Effector memory CD8-positive, alpha-beta T cell (primary cell): Measurements from ENCODE around the gene NMU.
"Not testable (repeated sequence)": the region's sequence is repeated elsewhere in the genome, so short reads cannot be mapped to it uniquely, and the experiment has no call there.

ENCODE experiments used
- ATAC-seq: fragments of 150-1000 bp; cut with Tn5 transposase; replicated peaks from 2 replicates; pipeline ENCODE4 v1.10.0; 2021; ENCODE audit warnings: mild to moderate bottlenecking, moderate library complexity
- DNase-seq, 3 experiments: peaks; one replicate each; pipeline ENCODE4 v3.0.0; 2021
- H3K27ac Mint-ChIP-seq, 2 donors: one replicate each; pipeline ENCODE4 v1.8.0; 2022; ENCODE audit warnings: mild to moderate bottlenecking in 2 of 2, mixed read lengths in 2 of 2, moderate library complexity in 2 of 2
- H3K27me3 Mint-ChIP-seq, 2 donors: one replicate each; pipeline ENCODE4 v1.8.0; 2022; ENCODE audit warnings: mixed read lengths in 2 of 2
- H3K36me3 Mint-ChIP-seq: one replicate; pipeline ENCODE4 v1.8.0; 2022; ENCODE audit warnings: mild to moderate bottlenecking, moderate library complexity, mixed read lengths; ENCODE audit not compliant: insufficient read depth
- H3K4me1 Mint-ChIP-seq, 2 donors: one replicate each; pipeline ENCODE4 v1.8.0; 2022; ENCODE audit warnings: low read depth in 2 of 2, mixed read lengths in 2 of 2
- H3K4me3 Mint-ChIP-seq, 2 donors: one replicate each; pipeline ENCODE4 v1.8.0; 2022; ENCODE audit warnings: mild to moderate bottlenecking in 2 of 2, mixed read lengths in 2 of 2, moderate library complexity in 2 of 2
- H3K9me3 Mint-ChIP-seq, 2 donors: one replicate each; pipeline ENCODE4 v1.8.0; 2022; ENCODE audit warnings: mixed read lengths in 2 of 2

The NMU gene

GRCh38 chr4:55571806-55572205 lies 64.3 kb downstream of the NMU start:
- Mint-ChIP-seq H3K27me3 (peaks cover 0 to 6% of the 10 kb centered on the region in 2 donors), H3K4me3 (no peak overlapping the region), H3K9me3 (peaks cover 0 to 4% of the 10 kb centered on the region in 2 donors), H3K27ac (no peak overlapping the region), H3K4me1 (no peaks in the 10 kb centered on the region), H3K36me3 (no peaks in the 10 kb centered on the region)
- ATAC-seq, result no peak
- DNase-seq, result no peak

- Mint-ChIP-seq H3K27ac (no peak overlapping the region), H3K36me3 (no peaks in the 10 kb centered on the region)
These were observed 67.1 kb downstream of the NMU start for GRCh38 chr4:55568905-55569504.

GRCh38 chr4:55561889-55562288 lies 74.2 kb downstream of the NMU start:
- Mint-ChIP-seq H3K9me3 (no peaks in the 10 kb centered on the region), H3K4me1 (peaks cover 0 to 3% of the 10 kb centered on the region in 2 donors), H3K4me3 (no peak overlapping the region), H3K36me3 (no peaks in the 10 kb centered on the region), H3K27ac (no peak overlapping the region), H3K27me3 (peaks cover 23 to 24% of the 10 kb centered on the region in 2 donors)
- ATAC-seq (peak; percentile 35), DNase-seq (no peak)

More at GRCh38 chr4:55568905-55569504, 67.1 kb downstream of the NMU start:
- DNase-seq, result no peak
- H3K27me3 Mint-ChIP-seq, result no peaks in the 10 kb centered on the region
- no peaks in the 10 kb centered on the region for H3K9me3 Mint-ChIP-seq
- no peak overlapping the region for H3K4me3 Mint-ChIP-seq
- no peak for ATAC-seq
- H3K4me1 Mint-ChIP-seq, result no peaks in the 10 kb centered on the region

GRCh38 chr4:55560096-55560495 lies 76.0 kb downstream of the NMU start:
- H3K4me1 Mint-ChIP-seq, result peaks cover 0 to 3% of the 10 kb centered on the region in 2 donors
- no peaks in the 10 kb centered on the region for H3K36me3 Mint-ChIP-seq
- H3K27ac Mint-ChIP-seq, result no peak overlapping the region
- ATAC-seq (no peak), DNase-seq (no peak)
- H3K4me3 Mint-ChIP-seq, result no peak overlapping the region
- H3K27me3 Mint-ChIP-seq, result peaks cover 23 to 28% of the 10 kb centered on the region in 2 donors
- no peaks in the 10 kb centered on the region for H3K9me3 Mint-ChIP-seq

GRCh38 chr4:55554453-55555030 lies 81.6 kb downstream of the NMU start:
- Mint-ChIP-seq H3K4me1 (peaks cover 0 to 5% of the 10 kb centered on the region in 2 donors), H3K4me3 (no peak overlapping the region), H3K9me3 (no peaks in the 10 kb centered on the region), H3K27ac (no peak overlapping the region), H3K27me3 (peaks cover 23 to 26% of the 10 kb centered on the region in 2 donors), H3K36me3 (no peaks in the 10 kb centered on the region)
- ATAC-seq (peak; percentile 50), DNase-seq (peak in 1 of 3 experiments; percentile 5)

GRCh38 chr4:55553441-55554201 lies 82.5 kb downstream of the NMU start:
- DNase-seq, result peak in 1 of 3 experiments; percentile 14
- H3K4me1 Mint-ChIP-seq, result peaks cover 0 to 5% of the 10 kb centered on the region in 2 donors
- no peaks in the 10 kb centered on the region for H3K36me3 Mint-ChIP-seq
- H3K9me3 Mint-ChIP-seq, result no peaks in the 10 kb centered on the region
- peak overlapping the region; percentile 50 to 63 for H3K4me3 Mint-ChIP-seq
- no peak overlapping the region for H3K27ac Mint-ChIP-seq
- H3K27me3 Mint-ChIP-seq, result peaks cover 17 to 21% of the 10 kb centered on the region in 2 donors
- peak; percentile 84 for ATAC-seq

GRCh38 chr4:55551964-55552363 lies 84.1 kb downstream of the NMU start:
- H3K4me1 Mint-ChIP-seq, result peaks cover 9 to 10% of the 10 kb centered on the region in 2 donors
- not testable (repeated sequence) for H3K4me3 Mint-ChIP-seq, H3K9me3 Mint-ChIP-seq, DNase-seq, ATAC-seq, H3K27ac Mint-ChIP-seq, H3K27me3 Mint-ChIP-seq, H3K36me3 Mint-ChIP-seq

GRCh38 chr4:55549888-55550287 lies 86.2 kb downstream of the NMU start:
- Mint-ChIP-seq H3K9me3 (no peaks in the 10 kb centered on the region), H3K36me3 (peaks cover 7% of the 10 kb centered on the region), H3K4me3 (no peak overlapping the region), H3K27me3 (peaks cover 0 to 2% of the 10 kb centered on the region in 2 donors), H3K4me1 (peaks cover 10 to 11% of the 10 kb centered on the region in 2 donors), H3K27ac (no peak overlapping the region)
- DNase-seq, result no peak
- ATAC-seq, result no peak

- H3K9me3 Mint-ChIP-seq, result no peaks in the 10 kb centered on the region
- peaks cover 24 to 26% of the 10 kb centered on the region in 2 donors for H3K4me1 Mint-ChIP-seq
- H3K27me3 Mint-ChIP-seq, result no peaks in the 10 kb centered on the region
- peak overlapping the region; percentile 90 to 93 for H3K4me3 Mint-ChIP-seq
- ATAC-seq (no peak), DNase-seq (no peak)
- peaks cover 7% of the 10 kb centered on the region for H3K36me3 Mint-ChIP-seq
- peak overlapping the region; percentile 90 to 92 for H3K27ac Mint-ChIP-seq
These were observed 88.2 kb downstream of the NMU start for GRCh38 chr4:55547918-55548317.

GRCh38 chr4:55547466-55547770 lies 88.7 kb downstream of the NMU start:
- Mint-ChIP-seq H3K36me3 (peaks cover 7% of the 10 kb centered on the region), H3K4me3 (peak overlapping the region; percentile 90 to 93), H3K4me1 (peaks cover 25 to 27% of the 10 kb centered on the region in 2 donors), H3K27me3 (no peaks in the 10 kb centered on the region), H3K27ac (peak overlapping the region; percentile 90 to 92), H3K9me3 (no peaks in the 10 kb centered on the region)
- no peak for DNase-seq
- no peak for ATAC-seq

GRCh38 chr4:55546756-55547465 lies 89.2 kb downstream of the NMU start, which contains the start of gene CLOCK:
CLOCK (minus strand) TSS chr4:55546909; CDS start chr4:55482785, 64,124 bp downstream.
- Mint-ChIP-seq H3K36me3 (peaks cover 7% of the 10 kb centered on the region), H3K9me3 (no peaks in the 10 kb centered on the region), H3K27me3 (no peaks in the 10 kb centered on the region), H3K4me3 (peak within 1 kb of the TSS; percentile 90 to 93), H3K27ac (peak within 1 kb of the TSS; percentile 90 to 92), H3K4me1 (peaks cover 27% of the 10 kb centered on the region in 2 donors)
- DNase-seq (peak; percentile 77 to 83 (median 82)), ATAC-seq (peak; percentile 63)

- DNase-seq, result no peak
- Mint-ChIP-seq H3K4me3 (peak overlapping the region; percentile 90 to 93), H3K4me1 (peaks cover 27 to 32% of the 10 kb centered on the region in 2 donors), H3K27me3 (no peaks in the 10 kb centered on the region), H3K27ac (peak overlapping the region; percentile 90 to 92), H3K9me3 (no peaks in the 10 kb centered on the region), H3K36me3 (peaks cover 7% of the 10 kb centered on the region)
- no peak for ATAC-seq
These were observed 89.7 kb downstream of the NMU start for GRCh38 chr4:55546506-55546755.

GRCh38 chr4:55545641-55546505 lies 90.2 kb downstream of the NMU start:
- peak; percentile 50 to 63 (median 61) for DNase-seq
- H3K27ac Mint-ChIP-seq, result peak overlapping the region; percentile 90 to 92
- no peaks in the 10 kb centered on the region for H3K27me3 Mint-ChIP-seq
- ATAC-seq, result peak; percentile 65
- H3K9me3 Mint-ChIP-seq, result no peaks in the 10 kb centered on the region
- peak overlapping the region; percentile 90 to 93 for H3K4me3 Mint-ChIP-seq
- peaks cover 27 to 35% of the 10 kb centered on the region in 2 donors for H3K4me1 Mint-ChIP-seq
- peaks cover 7% of the 10 kb centered on the region for H3K36me3 Mint-ChIP-seq
